ENCODE data around the gene ABI3BP.
"Not testable (repeated sequence)": the region's sequence is repeated elsewhere in the genome, so short reads cannot be mapped to it uniquely, and the experiment has no call there.

ABI3BP gene, protein sequence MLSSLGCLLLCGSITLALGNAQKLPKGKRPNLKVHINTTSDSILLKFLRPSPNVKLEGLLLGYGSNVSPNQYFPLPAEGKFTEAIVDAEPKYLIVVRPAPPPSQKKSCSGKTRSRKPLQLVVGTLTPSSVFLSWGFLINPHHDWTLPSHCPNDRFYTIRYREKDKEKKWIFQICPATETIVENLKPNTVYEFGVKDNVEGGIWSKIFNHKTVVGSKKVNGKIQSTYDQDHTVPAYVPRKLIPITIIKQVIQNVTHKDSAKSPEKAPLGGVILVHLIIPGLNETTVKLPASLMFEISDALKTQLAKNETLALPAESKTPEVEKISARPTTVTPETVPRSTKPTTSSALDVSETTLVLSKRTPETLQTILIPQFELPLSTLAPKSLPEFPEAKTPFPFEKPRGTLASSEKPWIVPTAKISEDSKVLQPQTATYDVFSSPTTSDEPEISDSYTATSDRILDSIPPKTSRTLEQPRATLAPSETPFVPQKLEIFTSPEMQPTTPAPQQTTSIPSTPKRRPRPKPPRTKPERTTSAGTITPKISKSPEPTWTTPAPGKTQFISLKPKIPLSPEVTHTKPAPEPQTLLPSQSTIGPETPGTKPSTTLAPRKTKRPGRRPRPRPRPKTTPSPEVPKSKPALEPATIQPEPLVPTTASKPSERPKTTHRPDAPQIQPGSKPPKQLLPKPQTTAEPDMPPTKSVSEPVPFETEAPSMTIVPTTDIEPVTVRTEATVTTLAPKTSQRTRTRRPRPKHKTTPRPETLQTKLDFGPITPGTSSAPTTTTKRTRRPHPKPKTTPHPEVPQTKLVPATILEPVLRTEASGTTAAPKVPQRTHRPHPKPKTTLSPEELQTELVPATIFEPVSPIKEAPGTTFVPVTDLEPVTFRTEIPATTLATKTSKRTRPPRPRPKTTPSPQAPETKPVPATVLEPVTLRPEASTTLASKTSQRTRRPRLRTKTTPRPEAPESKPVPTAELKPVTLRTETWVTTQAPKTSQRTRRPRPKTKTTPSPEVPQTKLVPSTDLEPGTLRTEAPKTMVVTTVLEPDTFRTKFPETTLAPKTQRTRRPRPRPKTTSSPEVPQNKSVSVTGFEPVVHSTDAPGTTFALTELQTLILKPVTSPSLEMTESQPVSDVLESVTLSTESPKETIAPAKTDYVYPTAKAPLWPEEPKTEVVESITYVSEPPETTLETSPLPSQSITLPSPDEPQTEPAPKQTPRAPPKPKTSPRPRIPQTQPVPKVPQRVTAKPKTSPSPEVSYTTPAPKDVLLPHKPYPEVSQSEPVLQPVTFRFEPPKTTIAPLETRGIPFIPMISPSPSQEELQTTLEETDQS (N-terminal part only)

DNA sequence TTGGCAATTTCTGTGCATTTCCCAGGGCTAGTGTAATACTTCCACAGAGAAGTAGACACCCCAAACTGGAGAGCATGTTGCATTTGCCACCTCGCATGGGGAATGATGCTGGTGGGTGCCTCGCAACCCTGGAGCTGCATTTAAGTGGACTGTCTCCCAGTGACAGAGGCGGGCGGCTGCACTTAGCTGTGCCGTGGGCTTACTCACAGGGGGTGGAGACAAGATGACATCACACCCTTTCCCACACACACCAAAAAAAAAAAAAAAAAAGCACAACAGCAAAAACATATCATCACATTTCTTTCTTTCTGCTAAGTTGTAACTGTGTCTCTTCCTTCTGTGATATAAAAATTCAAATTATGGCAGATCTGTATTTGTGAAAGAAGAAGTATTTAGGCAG lies at the start of gene ABI3BP:
TSS of gene ABI3BP (minus strand) at position 113 of the 400 bp plus-strand sequence. CDS start at position 76, 37 bp downstream.
- DNase-seq: no peak

DNA sequence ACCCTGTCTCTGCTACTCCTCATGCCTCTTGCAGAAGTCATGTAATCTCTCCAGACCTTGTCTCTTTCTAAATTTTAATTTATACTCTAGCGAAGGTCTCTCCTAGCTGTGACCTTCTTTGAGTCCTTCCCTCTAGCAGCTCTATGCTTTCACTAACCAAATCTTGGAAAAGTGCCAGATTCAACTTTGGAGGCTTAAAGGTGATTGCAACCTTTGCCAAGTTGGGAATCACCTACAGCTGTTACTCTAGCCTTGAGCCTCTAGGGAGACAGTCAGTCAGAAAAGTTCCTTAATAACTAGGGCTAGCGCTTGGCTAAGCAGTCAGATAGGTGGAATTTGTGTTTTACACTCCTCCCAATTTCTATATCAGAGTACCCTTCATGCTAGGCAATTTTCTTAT lies 46.1 kb upstream of the ABI3BP start:
- DNase-seq: no peak

DNA sequence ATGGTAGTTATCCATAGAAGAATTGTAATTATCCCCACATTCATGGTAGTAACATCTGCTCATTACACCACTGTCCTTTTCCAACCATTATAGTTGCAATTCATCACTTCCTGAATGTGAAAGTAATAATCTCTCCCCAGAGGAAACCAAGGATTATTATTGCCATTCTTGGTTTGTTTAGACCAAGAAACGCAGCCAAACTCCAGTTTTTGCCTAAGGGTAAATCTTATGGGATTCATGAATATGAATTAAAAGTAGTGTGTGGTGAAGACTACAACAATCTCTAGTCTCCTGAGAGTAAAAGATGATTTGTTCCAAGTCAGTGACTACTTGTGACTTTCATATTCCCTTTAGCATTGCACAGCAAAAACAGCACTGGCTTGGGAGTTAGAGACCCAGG lies 45.7 kb upstream of the ABI3BP start:
- DNase-seq: no peak

DNA sequence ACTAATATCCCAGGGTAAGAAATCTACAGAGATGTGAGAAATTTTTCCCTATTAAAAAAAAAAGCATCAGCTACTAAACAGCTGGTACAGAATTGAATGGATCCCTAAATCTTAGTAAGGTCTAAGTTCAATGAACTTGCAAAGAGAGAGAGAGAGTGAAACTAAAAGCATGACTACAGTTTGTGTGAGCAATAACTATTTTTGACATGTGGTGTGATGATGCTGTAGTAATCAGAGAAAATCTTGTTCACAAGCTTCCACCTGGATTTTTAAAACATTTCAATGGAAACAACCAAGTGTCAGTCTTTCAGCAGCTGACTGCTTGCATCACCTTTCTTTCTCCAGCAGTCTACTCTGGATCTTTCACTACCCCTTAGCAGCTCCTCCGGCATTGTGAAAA lies 45.2 kb upstream of the ABI3BP start:
- DNase-seq: no peak

DNA sequence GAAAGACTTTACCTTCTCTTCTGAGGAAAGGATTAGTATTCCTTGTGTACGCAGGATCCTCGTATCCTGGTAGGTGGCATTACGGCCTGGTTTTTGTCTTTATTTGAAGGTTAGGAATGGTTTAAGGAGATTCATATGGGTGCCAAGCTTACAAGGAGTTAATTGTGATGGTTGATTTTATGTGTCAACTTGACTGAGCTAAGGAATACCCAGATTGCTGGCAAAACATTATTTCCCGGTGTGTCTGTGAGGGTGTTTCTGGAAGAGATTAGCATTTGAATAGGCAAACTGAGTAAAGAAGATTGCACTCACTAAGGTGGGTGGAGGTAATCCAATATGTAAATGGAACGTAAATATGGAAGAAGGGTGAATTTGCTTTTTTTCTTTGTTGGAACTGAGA lies 44.4 kb upstream of the ABI3BP start:
- no peak for DNase-seq

DNA sequence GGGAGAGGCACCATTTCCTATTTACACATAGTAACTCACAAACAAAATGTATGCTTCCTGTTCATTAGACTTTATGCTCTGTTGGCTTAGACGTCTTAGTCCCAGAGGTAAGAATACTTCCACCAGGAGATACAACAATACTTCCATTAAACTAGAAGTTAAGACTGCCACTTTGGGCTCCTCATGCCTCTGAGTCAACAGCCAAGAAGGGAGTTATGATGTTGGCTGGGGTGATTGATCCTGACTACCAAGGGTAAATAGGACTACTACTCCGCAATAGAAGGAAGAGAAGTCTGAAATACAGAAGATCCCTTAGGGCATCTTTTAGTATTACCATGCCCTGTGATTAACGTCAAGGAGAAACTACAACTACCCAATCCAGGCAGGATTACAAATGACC lies 43.5 kb upstream of the ABI3BP start:
- DNase-seq: no peak

DNA sequence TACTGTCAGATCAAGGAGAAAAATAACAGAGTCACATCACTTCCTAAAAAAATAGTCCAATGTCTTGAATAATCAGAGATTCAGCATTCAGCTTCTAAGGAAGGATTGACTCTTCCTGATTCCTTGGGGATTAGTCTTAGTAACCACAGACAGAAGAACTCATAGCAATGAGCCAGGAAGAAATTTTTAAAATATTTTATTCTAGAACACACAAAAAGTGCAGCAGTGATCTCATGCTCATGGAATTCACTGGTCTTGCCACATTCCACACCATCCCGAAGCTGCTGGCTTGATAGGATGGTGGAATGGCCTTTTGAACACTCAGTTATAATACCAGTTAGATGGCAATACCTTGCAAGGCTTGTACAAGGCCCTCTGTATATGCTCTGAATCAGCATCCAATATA lies 43.0 kb upstream of the ABI3BP start:
- DNase-seq: no peak

DNA sequence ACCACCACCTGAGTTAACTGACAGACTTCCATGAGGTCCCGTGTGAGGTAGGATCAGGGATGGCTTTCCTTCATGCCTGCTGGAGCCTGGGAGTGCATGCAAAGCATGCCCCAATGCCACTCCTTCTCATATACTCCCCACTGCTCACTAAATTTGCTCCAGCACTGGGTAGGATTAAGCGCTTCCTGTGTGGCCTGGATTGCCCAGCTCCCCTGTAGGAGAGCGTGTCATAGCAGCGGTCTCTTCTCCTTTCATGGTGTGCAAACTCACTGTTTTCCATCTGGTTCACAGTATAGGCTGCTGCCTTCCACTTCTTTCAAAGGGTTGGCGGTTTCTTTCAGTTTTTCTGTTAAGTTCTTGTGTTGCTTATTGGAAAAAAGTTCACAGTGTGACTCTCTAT lies 34.1 kb upstream of the ABI3BP start:
- no peak for DNase-seq

DNA sequence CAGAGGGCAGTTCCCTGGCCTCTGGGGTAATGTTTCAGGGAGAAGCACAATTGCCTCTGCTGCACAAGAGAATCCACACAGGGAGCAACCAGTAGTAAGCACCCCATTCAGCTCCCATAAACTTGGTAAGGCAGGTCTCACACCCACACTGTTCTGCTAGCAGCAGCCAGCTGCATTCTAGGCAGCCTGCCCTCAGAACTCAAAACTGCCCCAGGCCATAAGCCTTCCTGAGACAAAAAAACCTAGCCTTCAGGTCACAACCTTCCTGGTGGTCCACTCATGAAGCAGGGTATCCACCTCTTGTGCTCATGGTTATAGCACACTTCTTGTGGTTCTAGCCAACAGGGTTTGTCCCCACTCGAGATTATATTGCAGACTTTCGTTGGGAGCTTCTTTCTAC lies 33.7 kb upstream of the ABI3BP start:
- DNase-seq: no peak

DNA sequence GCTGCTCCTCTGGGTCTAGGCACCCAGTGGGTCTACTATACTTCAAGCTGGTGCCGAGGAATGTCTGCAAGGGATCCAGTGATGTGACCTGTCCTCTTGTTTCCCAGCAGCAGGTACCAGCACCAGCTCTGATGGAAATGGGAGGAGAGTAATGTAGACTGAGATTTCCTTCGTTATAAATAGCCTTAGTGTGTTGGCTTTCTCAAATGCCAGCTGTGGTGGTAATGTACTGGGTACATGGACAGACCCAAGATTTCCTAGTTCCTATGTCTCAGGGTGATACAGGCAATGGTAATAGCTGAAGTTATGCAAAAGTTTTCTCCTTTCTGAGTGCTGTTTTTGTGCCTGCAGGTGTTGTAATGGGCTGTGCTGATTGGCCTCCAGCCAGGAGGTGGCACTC lies 33.0 kb upstream of the ABI3BP start:
- no peak for DNase-seq

DNA sequence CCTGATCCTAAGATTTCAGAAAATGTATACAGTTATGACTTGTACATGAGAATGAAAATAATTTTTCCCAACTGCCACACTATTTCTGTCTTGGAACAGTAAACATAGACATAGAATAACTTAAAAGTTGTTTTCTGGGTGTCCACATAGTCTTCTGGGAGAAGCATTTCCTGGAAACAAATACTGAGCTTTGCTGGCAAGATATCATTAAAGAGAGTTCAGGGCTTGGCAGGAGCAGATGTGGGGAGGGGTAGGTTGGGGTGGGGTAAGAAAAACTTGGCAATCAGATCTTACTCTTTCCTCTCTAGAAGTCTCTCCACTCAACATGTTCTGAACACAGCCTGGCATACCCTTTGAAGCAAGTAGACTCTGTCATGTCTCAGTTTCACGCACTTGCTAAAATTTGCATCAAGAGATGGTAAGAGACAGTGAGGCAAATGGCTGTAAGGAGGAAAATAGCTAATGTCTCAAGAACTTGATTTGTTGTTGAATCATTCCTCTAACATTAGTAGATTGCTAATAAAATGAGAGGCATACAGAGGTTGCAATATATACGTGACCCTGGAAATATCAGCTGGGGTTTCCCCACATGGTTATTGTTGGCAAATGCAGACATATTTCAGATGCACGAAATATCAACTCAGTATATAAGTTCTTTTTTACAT lies 27.3 kb upstream of the ABI3BP start:
- no peak for DNase-seq

DNA sequence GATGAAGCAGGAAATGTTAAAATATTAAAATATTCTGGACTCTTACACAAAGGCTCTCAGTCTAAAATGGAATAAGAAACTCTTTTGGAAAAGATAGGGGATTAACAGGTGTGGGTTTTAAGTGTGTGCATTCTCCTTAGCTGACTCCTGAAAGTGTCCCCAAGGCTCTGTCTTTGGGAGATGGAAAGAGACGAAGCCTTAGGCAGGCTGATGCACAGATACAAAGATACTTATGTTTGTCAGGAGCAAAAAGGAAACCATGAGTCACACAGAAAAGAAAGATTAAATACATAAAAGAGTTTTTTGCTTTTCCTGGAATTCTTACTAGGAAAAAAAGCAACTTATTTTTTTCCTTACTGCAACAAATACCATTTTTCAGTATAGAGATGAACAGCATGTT lies 23.8 kb upstream of the ABI3BP start:
- DNase-seq: no peak

DNA sequence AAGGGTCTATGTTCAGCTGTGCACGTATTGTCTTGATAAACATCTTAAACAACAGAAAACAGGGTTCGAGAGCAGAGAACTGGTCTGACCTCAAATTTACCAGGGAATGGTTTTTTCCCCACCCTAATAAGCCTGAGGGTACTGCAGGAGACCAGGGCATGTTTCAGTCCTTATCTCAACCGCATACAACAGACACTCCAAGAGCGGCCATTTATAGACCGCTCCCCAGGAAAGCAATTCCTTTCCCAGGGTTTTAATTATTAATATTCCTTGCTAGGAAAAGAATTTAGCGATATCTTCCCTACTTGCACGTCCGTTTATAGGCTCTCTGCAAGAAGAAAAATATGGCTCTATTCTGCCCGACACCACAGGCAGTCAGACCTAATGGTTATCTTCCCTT lies 19.1 kb upstream of the ABI3BP start:
- DNase-seq: not testable (repeated sequence)

DNA sequence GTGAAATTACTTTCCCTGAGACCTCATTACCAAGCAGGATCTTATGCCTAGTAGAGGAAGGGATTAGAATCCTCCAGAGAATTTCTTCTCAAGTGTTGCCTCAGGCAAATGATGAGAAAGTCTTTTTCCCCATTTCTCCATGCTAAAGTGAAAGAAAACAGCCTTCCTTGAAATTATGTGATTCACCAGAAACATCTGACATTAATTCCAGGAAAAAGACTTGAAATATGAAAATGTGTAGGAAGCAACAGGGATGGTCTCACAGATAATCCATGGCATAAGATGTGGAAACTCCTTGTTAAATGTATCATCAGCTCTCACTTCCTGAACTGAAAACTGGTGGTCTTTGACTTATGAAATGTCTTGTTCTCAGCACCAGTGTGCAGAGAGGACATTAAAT lies 17.9 kb upstream of the ABI3BP start:
- no peak for DNase-seq

DNA sequence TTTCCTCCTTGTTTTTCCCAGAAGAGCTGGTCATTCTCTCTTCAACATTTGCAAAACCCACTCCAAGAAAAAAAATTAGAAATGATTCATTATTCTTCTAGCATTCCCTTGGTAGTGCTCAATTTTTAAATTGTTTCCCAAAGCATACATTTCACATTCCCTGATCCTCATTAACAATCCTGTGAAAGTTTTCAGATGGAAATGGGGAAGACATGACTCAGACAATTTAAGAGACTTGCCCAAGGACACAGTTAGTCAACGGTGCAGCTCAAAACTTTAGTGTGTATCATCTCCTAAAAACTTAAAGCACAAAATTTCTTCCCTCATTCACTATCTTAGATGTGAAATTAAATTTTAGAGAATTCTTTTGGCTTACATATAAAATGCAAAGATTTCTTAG lies 17.1 kb upstream of the ABI3BP start:
- DNase-seq: no peak

DNA sequence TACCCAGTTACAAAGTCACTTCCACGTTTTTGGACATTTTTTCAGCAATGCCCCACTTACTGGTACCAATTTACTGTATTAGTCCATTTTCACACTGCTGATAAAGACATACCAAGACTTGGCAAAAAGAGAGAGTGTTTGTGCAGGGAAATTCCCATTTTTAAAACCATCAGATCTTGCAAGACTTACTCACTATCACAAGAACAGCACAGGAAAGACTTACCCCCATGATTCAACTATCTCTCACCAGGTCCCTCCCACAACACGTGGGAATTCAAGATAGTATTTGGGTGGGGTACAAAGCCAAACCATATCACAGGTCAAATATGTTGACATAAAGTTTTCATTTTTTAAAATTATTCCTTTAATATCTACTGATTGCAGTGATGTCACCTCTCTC lies 16.2 kb upstream of the ABI3BP start:
- no peak for DNase-seq

DNA sequence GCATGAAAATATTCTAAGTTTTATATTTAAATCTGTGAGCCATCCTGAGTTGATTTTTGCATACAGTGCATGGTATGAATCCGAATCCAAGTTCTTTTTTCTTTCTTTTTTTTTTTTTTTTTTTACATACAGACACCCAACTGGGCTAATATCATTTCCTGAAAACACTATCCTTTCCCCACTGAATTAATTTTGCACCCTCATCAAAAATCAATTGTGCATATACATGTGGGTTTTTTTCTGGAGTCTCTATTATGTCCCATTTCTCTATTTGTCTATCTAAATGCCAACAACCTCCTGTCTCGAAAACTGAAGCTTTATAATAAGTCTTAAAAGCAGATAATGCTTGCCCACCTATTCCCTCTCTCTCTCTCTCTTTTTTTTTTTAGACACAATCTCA lies 5.9 kb upstream of the ABI3BP start:
- no peak for DNase-seq

DNA sequence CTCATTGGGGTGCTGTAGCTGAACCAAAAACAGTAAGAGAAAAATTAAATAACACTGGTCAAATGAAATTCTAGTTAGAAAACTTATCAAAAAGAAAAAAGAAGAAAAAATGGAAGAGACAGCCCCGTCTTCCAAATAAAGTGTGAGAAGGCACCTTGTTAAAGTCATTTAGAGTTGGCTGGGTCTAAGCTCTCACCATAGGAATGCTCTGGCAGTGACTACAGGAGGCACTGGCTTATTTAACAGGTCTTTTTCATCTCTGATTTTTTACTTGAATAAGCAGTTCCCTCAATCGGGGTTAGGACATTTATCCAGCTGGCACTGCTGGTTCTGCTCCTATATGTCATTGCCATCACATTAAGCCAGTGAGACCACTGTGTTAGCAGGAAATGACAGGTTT lies 1.6 kb upstream of the ABI3BP start:
- no peak for DNase-seq

DNA sequence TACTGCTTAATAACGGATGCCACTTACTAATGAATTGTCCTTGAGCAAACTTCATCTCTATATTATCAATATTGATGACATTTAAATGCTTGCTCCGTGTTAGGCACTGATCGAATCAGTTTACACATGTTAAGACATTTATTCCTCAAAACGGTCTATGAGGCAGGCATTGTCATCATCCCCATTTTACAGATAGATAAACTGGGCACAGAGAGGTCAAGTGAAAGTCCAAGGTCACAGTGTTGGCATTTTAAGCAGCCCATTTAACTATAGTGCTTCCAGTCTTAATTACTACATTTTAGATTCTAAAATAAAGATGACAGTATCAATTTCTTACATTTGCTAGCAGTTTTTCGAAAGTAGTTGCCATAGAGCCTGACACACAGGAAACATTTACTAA lies 966 bp upstream of the ABI3BP start:
- DNase-seq: no peak

DNA sequence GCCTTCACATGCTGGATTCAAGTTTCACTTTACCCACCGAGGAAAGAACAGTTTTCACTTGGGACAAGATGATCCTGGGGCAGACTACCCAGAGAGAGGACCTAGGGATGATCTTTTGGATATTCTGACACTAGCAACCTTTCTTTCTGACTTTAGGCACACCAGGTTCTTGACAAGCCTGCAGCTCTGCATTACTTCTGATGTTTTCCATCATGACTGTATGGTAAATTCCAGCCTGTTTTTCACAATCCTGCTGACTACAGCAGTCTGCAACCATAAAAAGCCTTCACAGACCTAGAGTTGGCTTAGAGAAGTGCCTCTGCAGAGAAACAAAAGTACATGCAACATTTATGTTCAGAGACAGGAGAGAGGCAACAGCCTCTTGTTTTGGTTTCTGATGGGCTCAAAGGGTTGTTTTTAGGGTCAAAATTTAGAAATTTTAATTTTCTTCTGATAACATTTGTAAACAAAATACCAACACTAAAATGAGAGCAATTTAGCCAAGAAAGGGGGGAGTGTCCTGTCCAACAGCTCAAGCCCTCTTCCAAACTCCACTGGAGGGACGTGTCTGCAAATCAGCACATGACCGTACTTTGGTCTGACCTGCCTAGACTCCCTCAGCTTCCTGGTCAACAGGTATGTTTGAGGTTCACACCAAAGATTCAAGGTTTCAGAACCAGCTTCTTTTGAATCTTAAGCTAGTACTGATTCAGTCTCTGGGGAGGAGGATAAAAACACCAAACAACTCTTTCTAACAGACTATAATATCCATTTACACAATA lies 799 bp downstream of the ABI3BP start:
- no peak for DNase-seq

DNA sequence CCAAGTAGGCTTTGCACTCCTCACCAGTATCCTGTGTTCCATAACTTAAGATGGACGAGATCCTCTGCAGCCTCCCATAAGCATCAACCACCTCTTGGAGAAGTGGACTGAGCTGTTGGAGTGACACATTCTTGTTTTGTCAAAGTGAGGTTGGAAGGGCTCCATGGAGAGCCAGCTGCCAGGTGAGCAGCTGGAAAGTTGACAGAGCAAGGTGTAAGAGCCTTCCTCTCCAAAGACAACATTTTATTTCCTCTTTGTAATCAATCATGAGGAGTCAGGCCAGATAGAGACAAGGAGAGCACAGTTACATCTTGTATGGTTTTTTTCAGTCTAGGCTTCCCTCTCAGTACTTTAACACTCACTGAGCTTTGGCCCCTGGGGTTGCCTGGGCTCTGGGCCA lies 5.1 kb downstream of the ABI3BP start:
- DNase-seq: no peak

DNA sequence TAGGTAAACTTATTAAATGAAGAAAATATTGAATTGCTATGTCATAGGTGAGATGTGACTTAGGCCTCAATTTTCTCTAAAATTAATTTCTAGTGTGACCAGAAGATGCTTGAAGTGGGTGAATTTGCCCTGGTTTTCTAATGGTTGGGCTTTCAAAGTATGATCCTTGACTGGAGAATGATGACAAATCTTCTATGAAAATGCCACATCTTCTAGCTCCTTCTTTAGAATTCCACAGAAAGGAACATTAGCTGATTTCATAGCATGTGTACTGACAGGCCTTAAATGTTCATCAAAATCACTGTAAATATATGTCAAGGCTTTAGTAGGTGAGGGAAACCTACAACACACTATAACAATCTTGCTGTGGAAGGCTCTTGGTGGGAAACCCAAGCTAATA lies 8.9 kb downstream of the ABI3BP start:
- DNase-seq: no peak
